SK-N-SH (cell line): ENCODE results near the gene TTC39B. TPM values are rescaled to one million over a fixed set of nuclear protein-coding genes. Genes with fewer than 3 reads are reported as not detected.

Source experiments
- CTCF ChIA-PET: fragments of 300-600, 350-600 bp; formaldehyde crosslinking; extraction: SDS; loops from one replicate; lab custom pipeline; 2021; lab: Yijun Ruan, JAX
- POLR2A ChIA-PET: fragments of 350-600 bp; sonication (Branson Sonifier 250); formaldehyde crosslinking; extraction: SDS; loops from one replicate; lab custom pipeline; 2020; ENCODE audit warnings: antibody characterized with exemption, inconsistent platforms; lab: Yijun Ruan, JAX
- DNase-seq: peaks from one replicate; pipeline ENCODE4 v3.0.0; 2012
- H2AFZ ChIP-seq: fragments of 200-600 bp; sonication (generic); 2 replicates; pipeline ENCODE4 v1.8.1; 2016; ENCODE audit warnings: antibody characterized with exemption, mild to moderate bottlenecking, low read depth
- H3F3A ChIP-seq: fragments of 200-600 bp; sonication (generic); replicated peaks from 2 replicates; pipeline ENCODE3; 2016; ENCODE audit warnings: antibody characterized with exemption, mild to moderate bottlenecking; ENCODE audit not compliant: insufficient read depth
- H3K27ac ChIP-seq, 2 experiments: fragments of 200-500 bp in 1 of 2; fragments of 200-600 bp in 1 of 2; sonication (Bioruptor generic) in 1 of 2; sonication (generic), shearing (Covaris generic) in 1 of 2; 2 replicates each; pipeline versions ENCODE4 v1.5.1 to v1.6.1; 2014 to 2016; ENCODE audit warnings: low read depth in 2 of 2, inconsistent platforms in 1 of 2, low read length in 1 of 2, mild to moderate bottlenecking in 1 of 2, mixed read lengths in 1 of 2
- H3K27me3 ChIP-seq: fragments of 200-600 bp; sonication (generic), shearing (Covaris generic); 2 replicates; pipeline ENCODE4 v1.6.1; 2016; ENCODE audit warnings: mixed run types; ENCODE audit not compliant: insufficient read depth
- H3K36me3 ChIP-seq, 2 experiments: fragments of 200-500 bp in 1 of 2; fragments of 200-600 bp in 1 of 2; sonication (Bioruptor generic) in 1 of 2; sonication (generic) in 1 of 2; replicated peaks in 1 of 2; 2 replicates each; pipeline versions ENCODE3 to v1.5.1; 2014 to 2016; ENCODE audit warnings: low read length in 1 of 2, mild to moderate bottlenecking in 1 of 2; ENCODE audit not compliant: insufficient read depth in 2 of 2, control insufficient read depth in 1 of 2
- H3K4me1 ChIP-seq, 2 experiments: fragments of 200-500 bp in 1 of 2; fragments of 200-600 bp in 1 of 2; sonication (Bioruptor generic) in 1 of 2; sonication (generic), shearing (Covaris generic) in 1 of 2; 2 replicates each; pipeline versions ENCODE4 v1.5.1 to v1.6.1; 2014 to 2016; ENCODE audit warnings: low read depth in 1 of 2, low read length in 1 of 2, mixed run types in 1 of 2; ENCODE audit not compliant: insufficient read depth in 2 of 2, control insufficient read depth in 1 of 2
- H3K4me2 ChIP-seq: fragments of 200-600 bp; sonication (generic), shearing (Covaris generic); 2 replicates; pipeline ENCODE4 v1.6.1; 2017; ENCODE audit warnings: mixed run types
- H3K4me3 ChIP-seq, 2 experiments: fragments of 200-500 bp in 1 of 2; fragments of 200-600 bp in 1 of 2; sonication (Bioruptor generic) in 1 of 2; sonication (generic), shearing (Covaris generic) in 1 of 2; 2 replicates each; pipeline versions ENCODE4 v1.5.1 to v1.8.1; 2014 to 2016; ENCODE audit warnings: low read depth in 2 of 2, inconsistent platforms in 1 of 2, low read length in 1 of 2, mild to moderate bottlenecking in 1 of 2, mixed read lengths in 1 of 2, moderate library complexity in 1 of 2
- H3K79me2 ChIP-seq: fragments of 200-600 bp; sonication (generic); 2 replicates; pipeline ENCODE4 v1.8.1; 2017; ENCODE audit warnings: mild to moderate bottlenecking; ENCODE audit not compliant: insufficient read depth
- H3K9ac ChIP-seq: fragments of 200-600 bp; sonication (generic); 2 replicates; pipeline ENCODE4 v1.6.1; 2017; ENCODE audit warnings: mixed run types
- H3K9me2 ChIP-seq: fragments of 200-600 bp; sonication (generic); 2 replicates; pipeline ENCODE4 v1.6.1; 2017; ENCODE audit warnings: mixed run types
- H3K9me3 ChIP-seq: fragments of 200-600 bp; sonication (generic); 2 replicates; pipeline ENCODE4 v1.6.1; 2017; ENCODE audit warnings: mixed run types, mild to moderate bottlenecking, moderate library complexity
- H4K20me1 ChIP-seq: fragments of 200-600 bp; sonication (generic); 2 replicates; pipeline ENCODE4 v1.6.1; 2017; ENCODE audit warnings: mild to moderate bottlenecking, mixed run types; ENCODE audit not compliant: insufficient read depth
- FOSL2 ChIP-seq: IDR thresholded peaks from 2 replicates; pipeline ENCODE4 v1.4.0; 2012; ENCODE audit warnings: low read depth, mild to moderate bottlenecking, moderate library complexity, borderline replicate concordance
- MEF2A ChIP-seq: IDR thresholded peaks from 2 replicates; pipeline ENCODE4 v1.4.0; 2012; ENCODE audit warnings: low read depth, borderline replicate concordance
- RXRA ChIP-seq: IDR thresholded peaks from 2 replicates; pipeline ENCODE4 v1.4.0; 2012; ENCODE audit warnings: low read depth, mild to moderate bottlenecking, borderline replicate concordance
- SMC3 ChIP-seq: IDR thresholded peaks from 2 replicates; pipeline ENCODE4 v1.6.1; 2012; ENCODE audit warnings: low read depth, low read length, improper control_type of control experiment
- TAF1 ChIP-seq: IDR thresholded peaks from 2 replicates; pipeline ENCODE4 v1.6.1; 2012; ENCODE audit warnings: low read depth, mild to moderate bottlenecking, low read length, moderate library complexity, borderline replicate concordance
- TCF12 ChIP-seq: IDR thresholded peaks from 2 replicates; pipeline ENCODE4 v1.4.0; 2012
- USF2 ChIP-seq: fragments of 150-350 bp; IDR thresholded peaks from 2 replicates; pipeline ENCODE4 v1.6.1; 2017; ENCODE audit warnings: antibody characterized with exemption, low read length, low read depth, borderline replicate concordance
- WGBS: methylation state at CpG from one replicate; pipeline ENCODE4 v1.1.6; 2017; ENCODE audit warnings: low lambda C conversion rate; 5-methylcytosine and 5-hydroxymethylcytosine counted together
- polyA plus RNA-seq, 3 experiments: library from polyadenylated mRNA; depleted of rRNA; stranded (reverse); fragments of >200 nt; gene quantifications; 2 replicates each; pipeline ENCODE4 v1.2.3, GENCODE V29; 2012
- TF ChIP-seq, protein P1 (sequence below): IDR thresholded peaks from 2 replicates; pipeline ENCODE4 v1.4.0; 2012; ENCODE audit warnings: low read depth, borderline replicate concordance

The TTC39B gene
- polyA plus RNA-seq, 1 of the 3 experiments (the other 2 are of a cell fraction) = 0.54 TPM

DNA sequence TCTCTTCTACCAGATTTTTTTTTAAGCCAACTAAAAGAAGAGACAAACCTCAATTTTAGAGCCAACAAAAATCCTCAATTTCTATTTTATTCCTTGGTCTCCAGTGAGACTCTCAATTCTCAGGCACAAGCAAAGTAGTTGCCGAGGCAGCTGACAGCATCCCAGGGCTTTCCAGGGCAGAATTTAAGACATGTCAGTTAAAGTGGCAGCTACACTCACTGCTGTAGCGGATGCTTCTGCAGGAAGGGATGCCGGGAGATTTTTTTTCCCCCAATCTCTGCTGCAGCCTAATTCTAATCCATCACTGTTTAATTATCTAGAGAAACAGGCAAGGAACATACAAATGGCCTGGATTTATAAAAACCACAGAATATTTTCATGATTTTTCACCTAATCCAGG lies 57.0 kb downstream of the TTC39B start (continued):
- TF ChIP-seq USF2 = no peak
- no peak for TF ChIP-seq TCF12
- TF ChIP-seq SMC3 = no peak
- TF ChIP-seq RXRA = no peak
- no peak for TF ChIP-seq FOSL2
- TF ChIP-seq, protein P1, sequence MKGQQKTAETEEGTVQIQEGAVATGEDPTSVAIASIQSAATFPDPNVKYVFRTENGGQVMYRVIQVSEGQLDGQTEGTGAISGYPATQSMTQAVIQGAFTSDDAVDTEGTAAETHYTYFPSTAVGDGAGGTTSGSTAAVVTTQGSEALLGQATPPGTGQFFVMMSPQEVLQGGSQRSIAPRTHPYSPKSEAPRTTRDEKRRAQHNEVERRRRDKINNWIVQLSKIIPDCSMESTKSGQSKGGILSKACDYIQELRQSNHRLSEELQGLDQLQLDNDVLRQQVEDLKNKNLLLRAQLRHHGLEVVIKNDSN = no peak
- TF ChIP-seq, all 33 proteins: peak for 0

- peaks cover 3 to 8% of the 10 kb centered on the region in 2 experiments; a peak in 2 of 4 replicates for H3K4me1 ChIP-seq
- H3F3A ChIP-seq = peaks cover 1% of the 10 kb centered on the region
- no peaks in the 10 kb centered on the region for H3K36me3 ChIP-seq
- 0 out of 2 replicates have a peak, but pooled peaks have one; percentile 15 for TF ChIP-seq FOSL2
- TF ChIP-seq SMC3 = no peak
- H3K27me3 ChIP-seq = no peaks in the 10 kb centered on the region
- H3K9me3 ChIP-seq = no peaks in the 10 kb centered on the region
- ChIA-PET CTCF (interaction anchor here (0.6 to 1.4 kb wide), 4 partner anchors 17 to 1122 kb away, joined by 3 to 4 read pairs (median 3); no protein-coding TSS in a partner anchor), POLR2A (no interaction called here)
- peak overlapping the region in 1 of 2 experiments; percentile 41; a peak in 2 of 4 replicates for H3K27ac ChIP-seq
- no peak overlapping the region for H2AFZ ChIP-seq
- no peak for DNase-seq
- no peaks in the 10 kb centered on the region for H3K9me2 ChIP-seq
- H3K79me2 ChIP-seq = no peaks in the 10 kb centered on the region
- H4K20me1 ChIP-seq = no peaks in the 10 kb centered on the region
- H3K4me3 ChIP-seq = no peak overlapping the region
- H3K9ac ChIP-seq = no peak overlapping the region
- WGBS = 56% methylated on average over 7 of the region's 7 CpGs
- H3K4me2 ChIP-seq = peak overlapping the region; percentile 3; the same call in 1 of the 2 replicates
Measured at GRCh38 chr9:15249042-15249818, 57.8 kb downstream of the TTC39B start.

DNA sequence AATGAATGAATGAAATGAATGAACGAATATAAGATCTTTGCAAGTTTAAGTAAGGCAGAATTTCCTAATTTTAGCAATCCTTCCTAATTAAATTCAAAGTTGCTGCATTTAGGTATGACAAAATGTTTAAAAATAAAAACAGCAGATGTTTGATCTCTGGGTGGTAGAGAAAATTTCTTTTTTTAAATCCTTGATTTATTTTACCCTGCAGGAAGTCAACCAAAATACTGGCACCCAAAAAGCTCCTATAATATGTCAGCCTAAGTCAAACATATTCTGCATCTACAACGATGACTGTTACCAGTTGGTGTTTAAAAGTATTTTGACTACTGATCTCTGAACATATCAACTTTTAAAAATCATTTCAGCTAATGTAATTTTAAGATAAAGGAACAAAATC lies 58.4 kb downstream of the TTC39B start:
- DNase-seq = no peak
- Histone ChIP-seq H3F3A (no peaks in the 10 kb centered on the region), H3K4me1 (peaks cover 3 to 9% of the 10 kb centered on the region in 2 experiments; a peak in 2 of 4 replicates), H3K27ac (peak overlapping the region in 1 of 2 experiments; percentile 41; a peak in 2 of 4 replicates), H3K27me3 (no peaks in the 10 kb centered on the region), H3K9me2 (no peaks in the 10 kb centered on the region), H4K20me1 (no peaks in the 10 kb centered on the region), H3K79me2 (no peaks in the 10 kb centered on the region), H3K4me2 (peak overlapping the region; percentile 3; the same call in 1 of the 2 replicates), H3K9me3 (no peaks in the 10 kb centered on the region), H3K9ac (no peak overlapping the region), H2AFZ (no peak overlapping the region), H3K36me3 (no peaks in the 10 kb centered on the region), H3K4me3 (no peak overlapping the region)
- WGBS = 37% methylated on average over 2 of the region's 2 CpGs
- TF ChIP-seq MEF2A = no peak
- no peak for TF ChIP-seq TAF1
- ChIA-PET POLR2A (no interaction called here), CTCF (interaction anchor here (0.6 to 1.4 kb wide), 4 partner anchors 16 to 1121 kb away, joined by 3 to 4 read pairs (median 3); no protein-coding TSS in a partner anchor)
